GM21367 (cell line): Measurements from ENCODE around the gene TRAFD1.
"Not testable (repeated sequence)": the region's sequence is repeated elsewhere in the genome, so short reads cannot be mapped to it uniquely, and the experiment has no call there.

ENCODE experiments used
- ATAC-seq: cut with Tn5 transposase; IDR thresholded peaks from one replicate; pipeline ENCODE4 v1.9.1; 2021; ENCODE audit not compliant: unreplicated experiment

TRAFD1 gene

GRCh38 chr12:112158461-112159145 lies 33.2 kb downstream of the TRAFD1 start:
- ATAC-seq = not testable (repeated sequence)

- ATAC-seq = no peak
These were observed 33.8 kb downstream of the TRAFD1 start for GRCh38 chr12:112159146-112159541.

- no peak for ATAC-seq
These were observed 35.3 kb downstream of the TRAFD1 start for GRCh38 chr12:112160611-112161010.

GRCh38 chr12:112161711-112162110 lies 36.4 kb downstream of the TRAFD1 start:
- no peak for ATAC-seq

- no peak for ATAC-seq
These were observed 37.0 kb downstream of the TRAFD1 start for GRCh38 chr12:112162241-112162790.

GRCh38 chr12:112163056-112163455 lies 37.7 kb downstream of the TRAFD1 start:
- no peak for ATAC-seq

GRCh38 chr12:112163471-112163991 lies 38.2 kb downstream of the TRAFD1 start:
- no peak for ATAC-seq

GRCh38 chr12:112164011-112164660 lies 38.8 kb downstream of the TRAFD1 start:
- ATAC-seq = no peak

GRCh38 chr12:112165624-112166023 lies 40.3 kb downstream of the TRAFD1 start:
- ATAC-seq = no peak

GRCh38 chr12:112166051-112167015 lies 41.0 kb downstream of the TRAFD1 start:
- ATAC-seq = no peak

GRCh38 chr12:112167031-112167461 lies 41.7 kb downstream of the TRAFD1 start:
- ATAC-seq = no peak

- ATAC-seq = no peak
These were observed 42.6 kb downstream of the TRAFD1 start for GRCh38 chr12:112167718-112168525.

GRCh38 chr12:112168561-112168971 lies 43.2 kb downstream of the TRAFD1 start:
- ATAC-seq = no peak

GRCh38 chr12:112169161-112169872 lies 44.0 kb downstream of the TRAFD1 start:
- ATAC-seq = no peak

- ATAC-seq = no peak
These were observed 44.6 kb downstream of the TRAFD1 start for GRCh38 chr12:112169966-112170365.

GRCh38 chr12:112170376-112170775 lies 45.0 kb downstream of the TRAFD1 start:
- no peak for ATAC-seq

GRCh38 chr12:112170971-112171596 lies 45.7 kb downstream of the TRAFD1 start:
- ATAC-seq = no peak

GRCh38 chr12:112172556-112173324 lies 47.4 kb downstream of the TRAFD1 start:
- no peak for ATAC-seq
